ENCODE data around the gene RTL3.
"Not testable (repeated sequence)": the region's sequence is repeated elsewhere in the genome, so short reads cannot be mapped to it uniquely, and the experiment has no call there.

DNA sequence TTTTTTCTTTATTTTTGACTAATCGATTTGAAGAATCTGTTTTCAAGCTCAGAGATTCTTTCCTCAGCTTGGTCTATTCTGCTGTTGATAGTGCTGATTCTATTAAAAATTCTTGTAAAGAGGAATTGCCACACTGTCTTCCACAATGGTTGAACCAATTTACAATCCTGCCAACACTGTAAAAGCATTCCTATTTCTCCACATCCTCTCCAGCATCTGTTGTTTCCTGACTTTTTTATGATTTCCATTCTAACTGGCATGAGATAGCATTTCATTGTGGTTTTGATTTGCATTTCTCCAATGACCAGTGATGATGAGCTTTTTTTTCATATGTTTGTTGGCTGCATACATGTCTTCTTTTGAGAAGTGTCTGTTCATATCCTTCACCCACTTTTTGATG, 23.0 kb downstream of the RTL3 start:
- TF ChIP-seq, protein P1, sequence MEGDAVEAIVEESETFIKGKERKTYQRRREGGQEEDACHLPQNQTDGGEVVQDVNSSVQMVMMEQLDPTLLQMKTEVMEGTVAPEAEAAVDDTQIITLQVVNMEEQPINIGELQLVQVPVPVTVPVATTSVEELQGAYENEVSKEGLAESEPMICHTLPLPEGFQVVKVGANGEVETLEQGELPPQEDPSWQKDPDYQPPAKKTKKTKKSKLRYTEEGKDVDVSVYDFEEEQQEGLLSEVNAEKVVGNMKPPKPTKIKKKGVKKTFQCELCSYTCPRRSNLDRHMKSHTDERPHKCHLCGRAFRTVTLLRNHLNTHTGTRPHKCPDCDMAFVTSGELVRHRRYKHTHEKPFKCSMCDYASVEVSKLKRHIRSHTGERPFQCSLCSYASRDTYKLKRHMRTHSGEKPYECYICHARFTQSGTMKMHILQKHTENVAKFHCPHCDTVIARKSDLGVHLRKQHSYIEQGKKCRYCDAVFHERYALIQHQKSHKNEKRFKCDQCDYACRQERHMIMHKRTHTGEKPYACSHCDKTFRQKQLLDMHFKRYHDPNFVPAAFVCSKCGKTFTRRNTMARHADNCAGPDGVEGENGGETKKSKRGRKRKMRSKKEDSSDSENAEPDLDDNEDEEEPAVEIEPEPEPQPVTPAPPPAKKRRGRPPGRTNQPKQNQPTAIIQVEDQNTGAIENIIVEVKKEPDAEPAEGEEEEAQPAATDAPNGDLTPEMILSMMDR (IDR thresholded peaks at IDR 0.05), result not testable (repeated sequence)
- not testable (repeated sequence) for TF ChIP-seq EZH2 (IDR thresholded peaks at IDR 0.05; ENCODE audit: borderline replicate concordance, insufficient read depth, low read depth, low read length, poor library complexity, severe bottlenecking)
